GM19351 (cell line): ENCODE data around the gene RRP36.
"Not testable (repeated sequence)": the region's sequence is repeated elsewhere in the genome, so short reads cannot be mapped to it uniquely, and the experiment has no call there.

Experiments
- ATAC-seq: cut with Tn5 transposase; IDR thresholded peaks from one replicate; pipeline ENCODE4 v1.9.1; 2021; ENCODE audit warnings: mild to moderate bottlenecking, moderate library complexity; ENCODE audit not compliant: unreplicated experiment

RRP36 gene

GRCh38 chr6:43036712-43037111 is 15.3 kb downstream of the RRP36 start:
- ATAC-seq, result no peak

GRCh38 chr6:43037197-43037596 is 15.8 kb downstream of the RRP36 start:
- ATAC-seq, result no peak

- no peak for ATAC-seq
Observed at GRCh38 chr6:43037706-43038105, 16.3 kb downstream of the RRP36 start.

- ATAC-seq, result no peak
Observed at GRCh38 chr6:43038727-43039126, 17.3 kb downstream of the RRP36 start.

GRCh38 chr6:43040542-43041257 is 19.3 kb downstream of the RRP36 start:
- ATAC-seq, result no peak

GRCh38 chr6:43041475-43041874 is 20.1 kb downstream of the RRP36 start:
- ATAC-seq, result not testable (repeated sequence)

- no peak for ATAC-seq
Observed at GRCh38 chr6:43043310-43043709, 21.9 kb downstream of the RRP36 start.

GRCh38 chr6:43045371-43045930 is 24.0 kb downstream of the RRP36 start:
- no peak for ATAC-seq

- ATAC-seq, result no peak
Observed at GRCh38 chr6:43047998-43048397, 26.6 kb downstream of the RRP36 start.

GRCh38 chr6:43050981-43051380 is 29.6 kb downstream of the RRP36 start:
- ATAC-seq, result no peak

GRCh38 chr6:43052225-43052841 is 30.9 kb downstream of the RRP36 start:
- no peak for ATAC-seq

- ATAC-seq, result peak; percentile 33
Observed at GRCh38 chr6:43052842-43053544, 31.6 kb downstream of the RRP36 start.

GRCh38 chr6:43053545-43054205 is 32.3 kb downstream of the RRP36 start, which contains the start of gene CUL7:
TSS of gene CUL7 (minus strand) at chr6:43053851. CDS start at chr6:43052788, 1,063 bp downstream.
- peak; percentile 91 for ATAC-seq

GRCh38 chr6:43054206-43054943 is 33.0 kb downstream of the RRP36 start:
- no peak for ATAC-seq

GRCh38 chr6:43055966-43056365 is 34.5 kb downstream of the RRP36 start:
- no peak for ATAC-seq

GRCh38 chr6:43058531-43058930 is 37.1 kb downstream of the RRP36 start:
- ATAC-seq, result no peak

- peak; percentile 88 for ATAC-seq
Observed at GRCh38 chr6:43059168-43060033, 38.0 kb downstream of the RRP36 start, which contains the start of the genes KLC4 and MRPL2. TSS of gene KLC4 (plus strand) at chr6:43059631. CDS start at chr6:43061336, 1,705 bp downstream. TSS of gene MRPL2 (minus strand) at chr6:43059434. CDS start at chr6:43059381, 53 bp downstream.

GRCh38 chr6:43060034-43060754 is 38.8 kb downstream of the RRP36 start:
- ATAC-seq, result no peak
